HG02970 (cell line): ENCODE data around the gene POLR1D.

Experiments used
- ATAC-seq: cut with Tn5 transposase; IDR thresholded peaks from one replicate; pipeline ENCODE4 v1.9.1; 2021; ENCODE audit warnings: mild to moderate bottlenecking, moderate library complexity, moderate number of reproducible peaks; ENCODE audit not compliant: unreplicated experiment, low FRiP score

Gene POLR1D

GRCh38 chr13:27621366-27622101 is at the start of gene POLR1D:
POLR1D (plus strand) TSS chr13:27621892; CDS start chr13:27621984, 92 bp downstream.
- ATAC-seq, result peak; percentile 60

- no peak for ATAC-seq
Measured at GRCh38 chr13:27572234-27572901, 49.3 kb upstream of the POLR1D start.

GRCh38 chr13:27573265-27573664 is 48.4 kb upstream of the POLR1D start:
- ATAC-seq, result no peak

GRCh38 chr13:27574661-27575060 is 47.0 kb upstream of the POLR1D start:
- ATAC-seq, result no peak

GRCh38 chr13:27578121-27579030 is 43.3 kb upstream of the POLR1D start:
- ATAC-seq, result no peak

GRCh38 chr13:27583645-27584044 is 38.0 kb upstream of the POLR1D start:
- ATAC-seq, result no peak

GRCh38 chr13:27587095-27587746 is 34.5 kb upstream of the POLR1D start:
- no peak for ATAC-seq

GRCh38 chr13:27588405-27588804 is 33.3 kb upstream of the POLR1D start:
- ATAC-seq, result no peak

GRCh38 chr13:27592865-27593264 is 28.8 kb upstream of the POLR1D start:
- ATAC-seq, result no peak

- no peak for ATAC-seq
Measured at GRCh38 chr13:27593267-27593666, 28.4 kb upstream of the POLR1D start.

GRCh38 chr13:27595055-27595811 is 26.5 kb upstream of the POLR1D start:
- no peak for ATAC-seq

GRCh38 chr13:27599096-27599495 is 22.6 kb upstream of the POLR1D start:
- no peak for ATAC-seq

- ATAC-seq, result no peak
Measured at GRCh38 chr13:27599845-27600553, 21.7 kb upstream of the POLR1D start.

- no peak for ATAC-seq
Measured at GRCh38 chr13:27600711-27601110, 21.0 kb upstream of the POLR1D start.

- no peak for ATAC-seq
Measured at GRCh38 chr13:27601208-27601607, 20.5 kb upstream of the POLR1D start.

GRCh38 chr13:27601803-27602202 is 19.9 kb upstream of the POLR1D start:
- ATAC-seq, result no peak

- ATAC-seq, result no peak
Measured at GRCh38 chr13:27605099-27605498, 16.6 kb upstream of the POLR1D start.

GRCh38 chr13:27605610-27606200 is 16.0 kb upstream of the POLR1D start:
- ATAC-seq, result no peak

GRCh38 chr13:27607125-27607524 is 14.6 kb upstream of the POLR1D start:
- no peak for ATAC-seq
